CD4-positive, alpha-beta T cell (primary cell): ENCODE measurements around the gene DCUN1D1. TPM values are rescaled to one million over a fixed set of nuclear protein-coding genes. Genes with fewer than 3 reads are reported as not detected.

ENCODE experiments used
- ATAC-seq: fragments of 200-7000 bp; cut with Tn5 transposase; one replicate; pipeline ENCODE4 v1.10.0; 2022; ENCODE audit warnings: mild to moderate bottlenecking; ENCODE audit not compliant: poor library complexity
- CTCF ChIA-PET: fragments of 350-600 bp; sonication (Branson Sonifier 250); formaldehyde crosslinking; loops from one replicate; lab custom pipeline; 2021; ENCODE audit warnings: antibody characterized with exemption, inconsistent platforms; lab: Charles Lee
- POLR2A ChIA-PET: fragments of 350-600 bp; sonication (Branson Sonifier 250); formaldehyde crosslinking; loops from one replicate; lab custom pipeline; 2021; ENCODE audit warnings: antibody characterized with exemption, inconsistent platforms; lab: Charles Lee
- DNase-seq, 14 experiments: peaks; one replicate each; pipeline ENCODE4 v3.0.0-alpha.2; 2013 to 2020; ENCODE audit warnings: mixed read lengths in 2 of 14
- H3K27ac ChIP-seq, 2 donors: one replicate each; pipeline versions ENCODE4 v1.5.1 to v1.7.0; 2013; ENCODE audit warnings: low read length in 2 of 2, low read depth in 1 of 2, mild to moderate bottlenecking in 1 of 2
- H3K27me3 ChIP-seq, 2 experiments: 1 replicate in 1 of 2; 2 replicates in 1 of 2; pipeline versions ENCODE4 v1.6.1 to v1.7.0; 2013; ENCODE audit warnings: low read length in 2 of 2, control low read depth in 1 of 2, mild to moderate bottlenecking in 1 of 2, moderate library complexity in 1 of 2; ENCODE audit not compliant: insufficient read depth in 2 of 2, control insufficient read depth in 1 of 2
- H3K36me3 ChIP-seq: one replicate; pipeline ENCODE4 v1.6.1; 2013; ENCODE audit warnings: low read length, control low read depth; ENCODE audit not compliant: insufficient read depth
- H3K4me1 ChIP-seq: one replicate; pipeline ENCODE4 v1.6.1; 2013; ENCODE audit warnings: low read length, control low read depth; ENCODE audit not compliant: insufficient read depth
- H3K4me3 ChIP-seq: one replicate; pipeline ENCODE4 v1.5.1; 2013; ENCODE audit warnings: mild to moderate bottlenecking, low read length, moderate library complexity
- H3K9me3 ChIP-seq, 2 experiments: 1 replicate in 1 of 2; 2 replicates in 1 of 2; pipeline versions ENCODE4 v1.6.1 to v1.7.0; 2013; ENCODE audit warnings: low read length in 2 of 2, mild to moderate bottlenecking in 2 of 2, control low read depth in 1 of 2, moderate library complexity in 1 of 2; ENCODE audit not compliant: control insufficient read depth in 1 of 2, insufficient read depth in 1 of 2
- H3K27ac Mint-ChIP-seq: one replicate; pipeline ENCODE4 v1.8.0; 2020; ENCODE audit warnings: mixed read lengths
- H3K27me3 Mint-ChIP-seq: one replicate; pipeline ENCODE4 v1.8.0; 2021; ENCODE audit warnings: mixed read lengths
- H3K36me3 Mint-ChIP-seq: one replicate; pipeline ENCODE4 v1.8.0; 2021; ENCODE audit warnings: low read depth, mixed read lengths
- H3K4me1 Mint-ChIP-seq: one replicate; pipeline ENCODE4 v1.8.0; 2021; ENCODE audit warnings: low read depth, mixed read lengths
- H3K4me3 Mint-ChIP-seq: one replicate; pipeline ENCODE4 v1.8.0; 2020; ENCODE audit warnings: mild to moderate bottlenecking, mixed read lengths
- H3K9me3 Mint-ChIP-seq: one replicate; pipeline ENCODE4 v1.8.0; 2020; ENCODE audit warnings: mixed read lengths
- CTCF ChIP-seq: fragments of 200-600 bp; IDR thresholded peaks from one replicate; pipeline ENCODE4 v1.8.0; 2022; ENCODE audit warnings: antibody characterized with exemption, mild to moderate bottlenecking
- intact Hi-C, 2 experiments: fragments of 100-400 bp; cut with DNase I in 1 of 2; cut with micrococcal nuclease in 1 of 2; formaldehyde crosslinking; loops; one replicate each; pipeline versions ENCODE4 v1.15.1 to v1.9.0; 2023 to 2025; cut with DNase I, micrococcal nuclease
- total RNA-seq, 174 experiments: library from RNA in 2 of 174; stranded (reverse) in 2 of 174; gene quantifications; one replicate each; pipeline ENCODE4 v1.2.3 and lab custom pipeline; 2021 to 2026

DCUN1D1 gene
- total RNA-seq, 2 experiments from 2014 or later: 35.4 to 38.9 TPM

GRCh38 chr3:182949688-182950087 lies 30.6 kb downstream of the DCUN1D1 start:
- H3K4me3 Mint-ChIP-seq: no peak overlapping the region
- POLR2A ChIA-PET: no interaction called here
- Histone ChIP-seq H3K27me3 (no peaks in the 10 kb centered on the region), H3K4me1 (no peaks in the 10 kb centered on the region), H3K9me3 (no peaks in the 10 kb centered on the region), H3K27ac (no peak overlapping the region), H3K4me3 (no peak overlapping the region), H3K36me3 (peaks cover 25% of the 10 kb centered on the region)
- H3K27ac Mint-ChIP-seq: no peak overlapping the region
- no peaks in the 10 kb centered on the region for H3K9me3 Mint-ChIP-seq
- TF ChIP-seq CTCF: no peak
- ATAC-seq (no peak), DNase-seq (no peak)
- H3K27me3 Mint-ChIP-seq: no peaks in the 10 kb centered on the region
- no peaks in the 10 kb centered on the region for H3K4me1 Mint-ChIP-seq
- CTCF ChIA-PET: no interaction called here
- peaks cover 52% of the 10 kb centered on the region for H3K36me3 Mint-ChIP-seq
- intact Hi-C loops: no loop called here

GRCh38 chr3:182948305-182948704 lies 32.0 kb downstream of the DCUN1D1 start:
- no peak for TF ChIP-seq CTCF
- CTCF ChIA-PET: no interaction called here

GRCh38 chr3:182947888-182948287 lies 32.5 kb downstream of the DCUN1D1 start:
- Histone ChIP-seq H3K4me1 (no peaks in the 10 kb centered on the region), H3K27me3 (no peaks in the 10 kb centered on the region), H3K27ac (no peak overlapping the region), H3K4me3 (no peak overlapping the region), H3K9me3 (no peaks in the 10 kb centered on the region), H3K36me3 (peaks cover 27% of the 10 kb centered on the region)
- H3K27ac Mint-ChIP-seq: no peak overlapping the region
- H3K4me3 Mint-ChIP-seq: no peak overlapping the region
- no peaks in the 10 kb centered on the region for H3K9me3 Mint-ChIP-seq
- no peak for TF ChIP-seq CTCF
- peaks cover 63% of the 10 kb centered on the region for H3K36me3 Mint-ChIP-seq
- POLR2A ChIA-PET: no interaction called here
- ATAC-seq: peak; percentile 49
- CTCF ChIA-PET: no interaction called here
- intact Hi-C loops: no loop called here
- H3K4me1 Mint-ChIP-seq: no peaks in the 10 kb centered on the region
- H3K27me3 Mint-ChIP-seq: no peaks in the 10 kb centered on the region
- DNase-seq: peak in 1 of 14 experiments; percentile 17

More at GRCh38 chr3:182948305-182948704, 32.0 kb downstream of the DCUN1D1 start:
- Mint-ChIP-seq H3K9me3 (no peaks in the 10 kb centered on the region), H3K4me3 (no peak overlapping the region), H3K4me1 (no peaks in the 10 kb centered on the region), H3K27ac (no peak overlapping the region), H3K27me3 (no peaks in the 10 kb centered on the region), H3K36me3 (peaks cover 65% of the 10 kb centered on the region)
- Histone ChIP-seq H3K4me3 (no peak overlapping the region), H3K4me1 (no peaks in the 10 kb centered on the region), H3K9me3 (no peaks in the 10 kb centered on the region), H3K27me3 (no peaks in the 10 kb centered on the region), H3K36me3 (peaks cover 27% of the 10 kb centered on the region), H3K27ac (no peak overlapping the region)
- ATAC-seq (no peak), DNase-seq (no peak)
- POLR2A ChIA-PET: no interaction called here
- intact Hi-C loops: no loop called here
